ENCODE results near the gene MYBL2. TPM values are rescaled to one million over a fixed set of nuclear protein-coding genes. Genes with fewer than 3 reads are reported as not detected.

Gene MYBL2
- total RNA-seq, 1 donor from 2014 or later, result 1.7 TPM

- intact Hi-C loops (cut with DNase I), result no loop called here
- DNase-seq (ENCODE audit: extremely low spot score in 2 of 2), result no peak
- Histone ChIP-seq H3K36me3 (no peaks in the 10 kb centered on the region), H3K9me3 (no peaks in the 10 kb centered on the region), H3K4me1 (no peaks in the 10 kb centered on the region), H3K27me3 (no peaks in the 10 kb centered on the region), H3K27ac (no peak overlapping the region), H3K4me3 (no peak overlapping the region)
- TF ChIP-seq POLR2A (IDR thresholded peaks at IDR 0.05) (no peak), CTCF (IDR thresholded peaks at IDR 0.05) (no peak), POLR2AphosphoS5 (IDR thresholded peaks at IDR 0.05; ENCODE audit: insufficient read depth in 1 of 2, low read depth in 1 of 2) (no peak)
These were observed 55.2 kb downstream of the MYBL2 start for GRCh38 chr20:43722153-43722505.

- no peak for TF ChIP-seq CTCF (IDR thresholded peaks at IDR 0.05)
- no peak overlapping the region for H3K27ac ChIP-seq
These were observed 56.3 kb downstream of the MYBL2 start for GRCh38 chr20:43723186-43723585.

GRCh38 chr20:43723735-43724134 lies 56.8 kb downstream of the MYBL2 start:
- Histone ChIP-seq H3K27ac (no peak overlapping the region), H3K27me3 (no peaks in the 10 kb centered on the region), H3K4me3 (no peak overlapping the region), H3K4me1 (no peaks in the 10 kb centered on the region), H3K36me3 (no peaks in the 10 kb centered on the region), H3K9me3 (no peaks in the 10 kb centered on the region)
- intact Hi-C loops (cut with DNase I), result no loop called here
- TF ChIP-seq POLR2AphosphoS5 (IDR thresholded peaks at IDR 0.05; ENCODE audit: insufficient read depth in 1 of 2, low read depth in 1 of 2) (no peak), POLR2A (IDR thresholded peaks at IDR 0.05) (no peak), CTCF (IDR thresholded peaks at IDR 0.05) (no peak)
- no peak for DNase-seq (ENCODE audit: extremely low spot score in 2 of 2)

More at GRCh38 chr20:43723186-43723585, 56.3 kb downstream of the MYBL2 start:
- Histone ChIP-seq H3K4me3 (no peak overlapping the region), H3K36me3 (no peaks in the 10 kb centered on the region), H3K27me3 (no peaks in the 10 kb centered on the region), H3K4me1 (no peaks in the 10 kb centered on the region), H3K9me3 (no peaks in the 10 kb centered on the region)
- DNase-seq (ENCODE audit: extremely low spot score in 2 of 2), result no peak
- intact Hi-C loops (cut with DNase I), result no loop called here

GRCh38 chr20:43724383-43724782 lies 57.5 kb downstream of the MYBL2 start:
- Histone ChIP-seq H3K27ac (no peak overlapping the region), H3K4me1 (no peaks in the 10 kb centered on the region), H3K36me3 (no peaks in the 10 kb centered on the region), H3K27me3 (no peaks in the 10 kb centered on the region), H3K4me3 (no peak overlapping the region), H3K9me3 (no peaks in the 10 kb centered on the region)
- intact Hi-C loops (cut with DNase I), result no loop called here
- DNase-seq (ENCODE audit: extremely low spot score in 2 of 2), result no peak
- TF ChIP-seq CTCF (IDR thresholded peaks at IDR 0.05), result no peak
- TF ChIP-seq POLR2A (IDR thresholded peaks at IDR 0.05), result no peak
- no peak for TF ChIP-seq POLR2AphosphoS5 (IDR thresholded peaks at IDR 0.05; ENCODE audit: insufficient read depth in 1 of 2, low read depth in 1 of 2)

GRCh38 chr20:43725666-43726065 lies 58.8 kb downstream of the MYBL2 start:
- Histone ChIP-seq H3K27ac (no peak overlapping the region), H3K9me3 (no peaks in the 10 kb centered on the region), H3K36me3 (no peaks in the 10 kb centered on the region), H3K27me3 (no peaks in the 10 kb centered on the region), H3K4me1 (no peaks in the 10 kb centered on the region), H3K4me3 (no peak overlapping the region)
- TF ChIP-seq POLR2AphosphoS5 (IDR thresholded peaks at IDR 0.05; ENCODE audit: insufficient read depth in 1 of 2, low read depth in 1 of 2) (no peak), POLR2A (IDR thresholded peaks at IDR 0.05) (no peak), CTCF (IDR thresholded peaks at IDR 0.05) (no peak)
- intact Hi-C loops (cut with DNase I), result no loop called here
- DNase-seq (ENCODE audit: extremely low spot score in 2 of 2), result no peak
